Measurements from ENCODE around the gene FYCO1. TPM values are rescaled to one million over a fixed set of nuclear protein-coding genes. Genes with fewer than 3 reads are reported as not detected.

FYCO1 gene
- total RNA-seq, 4 donors from 2014 or later: 45.3 to 64.5 (median 53.7) TPM

- Histone ChIP-seq H3K27me3 (no peaks in the 10 kb centered on the region), H3K36me3 (no peaks in the 10 kb centered on the region), H3K27ac (no peak overlapping the region), H3K9me3 (no peaks in the 10 kb centered on the region), H3K4me1 (no peaks in the 10 kb centered on the region), H3K4me3 (no peak overlapping the region)
- no peak for DNase-seq (ENCODE audit: low spot score in 2 of 2)
- 80% methylated on average over 4 of the region's 4 CpGs for WGBS
- TF ChIP-seq POLR2A (IDR thresholded peaks at IDR 0.05) (no peak), EP300 (IDR thresholded peaks at IDR 0.05) (no peak), POLR2AphosphoS5 (IDR thresholded peaks at IDR 0.05) (no peak), CTCF (IDR thresholded peaks at IDR 0.05) (no peak)
Measured at GRCh38 chr3:45887285-45887684, 108.3 kb downstream of the FYCO1 start.

- no peak for DNase-seq (ENCODE audit: low spot score in 2 of 2)
- no peak for TF ChIP-seq EP300 (IDR thresholded peaks at IDR 0.05)
- TF ChIP-seq POLR2A (IDR thresholded peaks at IDR 0.05): no peak
- no peak for TF ChIP-seq CTCF (IDR thresholded peaks at IDR 0.05)
- TF ChIP-seq POLR2AphosphoS5 (IDR thresholded peaks at IDR 0.05): no peak
- Histone ChIP-seq H3K9me3 (no peaks in the 10 kb centered on the region), H3K4me1 (no peaks in the 10 kb centered on the region), H3K27ac (no peak within 1 kb of the TSS), H3K27me3 (no peaks in the 10 kb centered on the region), H3K4me3 (no peak within 1 kb of the TSS), H3K36me3 (no peaks in the 10 kb centered on the region)
- WGBS: 82% methylated on average over 9 of the region's 9 CpGs
Measured at GRCh38 chr3:45885979-45886705, 109.5 kb downstream of the FYCO1 start, which contains the start of gene CCR9. Gene CCR9, plus strand, starts transcription at chr3:45886543. Its CDS starts 8,391 bp downstream, at chr3:45894934.

- Histone ChIP-seq H3K27me3 (no peaks in the 10 kb centered on the region), H3K4me3 (no peak overlapping the region), H3K36me3 (no peaks in the 10 kb centered on the region), H3K4me1 (no peaks in the 10 kb centered on the region), H3K9me3 (no peaks in the 10 kb centered on the region), H3K27ac (no peak overlapping the region)
- WGBS: 87% methylated on average over 23 of the region's 23 CpGs
- TF ChIP-seq POLR2A (IDR thresholded peaks at IDR 0.05): no peak
- no peak for TF ChIP-seq EP300 (IDR thresholded peaks at IDR 0.05)
- no peak for TF ChIP-seq POLR2AphosphoS5 (IDR thresholded peaks at IDR 0.05)
- TF ChIP-seq CTCF (IDR thresholded peaks at IDR 0.05): no peak
- DNase-seq (ENCODE audit: low spot score in 2 of 2): no peak
Measured at GRCh38 chr3:45884368-45885201, 111.0 kb downstream of the FYCO1 start.

GRCh38 chr3:45881078-45882022, 114.3 kb downstream of the FYCO1 start:
- whole genome bisulfite sequencing: 74% methylated on average over 8 of the region's 8 CpGs

More at GRCh38 chr3:45881078-45882022, 114.3 kb downstream of the FYCO1 start:
- no peaks in the 10 kb centered on the region for H3K36me3 ChIP-seq
- no peaks in the 10 kb centered on the region for H3K4me1 ChIP-seq
- no peak overlapping the region for H3K27ac ChIP-seq
- no peak for TF ChIP-seq EP300 (IDR thresholded peaks at IDR 0.05)
- TF ChIP-seq CTCF (IDR thresholded peaks at IDR 0.05): no peak
- no peak for TF ChIP-seq POLR2A (IDR thresholded peaks at IDR 0.05)
- TF ChIP-seq POLR2AphosphoS5 (IDR thresholded peaks at IDR 0.05): no peak
- no peak for DNase-seq (ENCODE audit: low spot score in 2 of 2)
- H3K27me3 ChIP-seq: no peaks in the 10 kb centered on the region
- H3K9me3 ChIP-seq: no peaks in the 10 kb centered on the region
- H3K4me3 ChIP-seq: no peak overlapping the region
